ENCODE measurements around the gene BRAF.
"Not testable (repeated sequence)": the region's sequence is repeated elsewhere in the genome, so short reads cannot be mapped to it uniquely, and the experiment has no call there.

BRAF gene

DNA sequence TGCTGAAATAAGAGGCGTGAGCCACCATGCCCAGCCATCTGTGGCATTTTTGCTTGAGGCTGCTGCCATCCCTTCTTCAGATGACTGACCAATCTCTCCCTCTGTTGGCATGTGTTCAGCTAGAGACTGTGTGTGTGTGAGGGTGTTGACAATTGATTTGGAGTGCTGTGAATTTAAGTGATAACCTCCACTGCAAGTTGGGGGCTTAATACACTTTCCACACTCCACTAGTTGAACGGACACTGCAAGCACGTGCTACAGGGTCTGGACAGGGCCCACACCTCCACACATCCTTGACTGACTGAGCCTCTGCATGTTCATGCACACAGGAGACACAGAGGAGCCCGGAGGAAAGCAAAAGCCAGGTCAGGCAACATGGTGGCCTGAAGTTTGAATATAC, 51.3 kb downstream of the BRAF start:
- DNase-seq, result no peak

- no peak for DNase-seq
These were observed 54.7 kb downstream of the BRAF start for GRCh38 chr7:140870003-140870402.

GRCh38 chr7:140869430-140869829, 55.3 kb downstream of the BRAF start:
- no peak for DNase-seq

GRCh38 chr7:140867467-140868462, 57.0 kb downstream of the BRAF start:
- DNase-seq, result no peak

DNA sequence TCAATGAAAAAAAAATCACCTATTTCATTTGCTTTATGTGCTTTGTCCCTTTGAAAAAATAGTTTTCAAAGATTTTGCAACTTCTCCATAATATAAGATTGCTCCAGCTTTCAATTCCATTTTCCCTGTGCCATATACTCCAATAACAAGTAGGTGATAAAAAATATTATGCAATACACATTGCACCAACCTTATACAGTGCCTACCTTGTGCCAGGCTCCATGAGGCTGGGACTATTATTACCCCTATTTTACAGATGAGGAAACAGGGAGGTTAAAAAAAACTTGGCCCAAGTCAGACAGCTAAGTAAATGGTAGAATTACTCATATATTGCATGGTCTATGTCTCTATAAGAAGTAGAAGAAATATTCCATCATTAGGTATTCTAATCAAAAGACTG, 57.8 kb downstream of the BRAF start:
- no peak for DNase-seq

DNA sequence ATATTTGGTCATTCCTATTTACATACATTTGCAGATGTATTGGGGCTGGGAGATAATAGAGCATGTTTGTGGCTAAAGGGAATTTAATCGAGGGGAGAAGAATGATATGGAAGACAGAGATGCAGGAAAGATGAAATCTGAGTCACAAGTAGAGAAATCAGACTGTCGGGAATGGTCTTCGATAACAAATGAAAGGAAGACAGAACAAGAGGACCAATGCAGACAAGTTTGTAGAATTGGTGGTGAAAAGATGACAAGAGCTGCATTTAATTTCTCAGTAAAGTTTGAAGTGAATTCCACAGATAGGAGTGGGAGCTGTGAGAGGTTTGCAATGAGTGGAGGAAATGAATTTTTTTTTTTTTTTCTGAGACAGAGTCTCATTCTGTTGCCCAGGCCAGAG, 60.0 kb downstream of the BRAF start:
- no peak for DNase-seq

- DNase-seq, result no peak
These were observed 60.9 kb downstream of the BRAF start for GRCh38 chr7:140863867-140864266.

- DNase-seq, result no peak
These were observed 61.5 kb downstream of the BRAF start for GRCh38 chr7:140863184-140863583.

- peak; percentile 8 for DNase-seq
These were observed 67.7 kb downstream of the BRAF start for GRCh38 chr7:140857048-140857447.

- DNase-seq, result no peak
These were observed 83.5 kb downstream of the BRAF start for GRCh38 chr7:140841166-140841715.

GRCh38 chr7:140831724-140832123, 93.0 kb downstream of the BRAF start:
- no peak for DNase-seq

DNA sequence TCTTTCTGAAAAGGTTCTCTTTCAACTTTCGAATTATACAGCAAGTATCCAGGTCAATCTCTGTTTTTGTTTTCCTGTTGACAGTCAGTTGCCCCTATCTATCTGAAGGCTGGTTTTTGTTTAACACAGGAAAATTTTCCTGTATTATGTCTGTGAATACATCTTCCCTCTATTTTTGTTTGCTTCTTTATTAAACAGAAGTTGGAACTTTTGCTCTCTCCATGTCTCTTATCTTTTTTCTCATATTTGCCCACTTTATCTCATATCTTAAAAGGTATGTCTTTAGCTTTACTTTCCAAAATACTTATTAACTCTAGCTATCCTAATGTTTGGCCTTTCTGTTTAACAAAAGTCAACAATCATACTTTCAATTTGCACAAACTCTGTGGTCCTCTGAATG, 95.0 kb downstream of the BRAF start:
- no peak for DNase-seq

- DNase-seq, result no peak
These were observed 96.0 kb downstream of the BRAF start for GRCh38 chr7:140828741-140829140.

GRCh38 chr7:140817383-140817782, 107.3 kb downstream of the BRAF start:
- DNase-seq, result not testable (repeated sequence)

GRCh38 chr7:140810830-140811556, 113.7 kb downstream of the BRAF start:
- DNase-seq, result peak; percentile 44

GRCh38 chr7:140810385-140810784, 114.3 kb downstream of the BRAF start:
- no peak for DNase-seq

DNA sequence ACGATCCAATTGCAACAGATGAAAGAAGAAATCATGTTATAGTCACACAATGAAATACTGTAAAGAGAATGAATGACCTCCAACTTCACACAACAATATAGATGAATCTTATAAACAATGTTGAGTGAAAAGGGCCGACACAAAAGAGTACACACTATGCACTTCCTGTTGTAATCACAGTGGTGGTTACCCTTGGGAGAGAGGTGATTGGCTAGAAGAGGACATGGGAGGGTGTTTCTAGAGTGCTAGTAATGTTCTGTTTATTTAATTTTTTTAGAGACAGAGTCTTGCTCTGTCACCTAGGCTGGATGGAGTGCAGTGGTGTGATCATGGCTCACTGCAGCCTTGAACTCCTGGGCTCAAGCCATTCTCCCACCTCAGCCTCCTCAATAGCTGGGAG, 145.8 kb downstream of the BRAF start:
- no peak for DNase-seq

DNA sequence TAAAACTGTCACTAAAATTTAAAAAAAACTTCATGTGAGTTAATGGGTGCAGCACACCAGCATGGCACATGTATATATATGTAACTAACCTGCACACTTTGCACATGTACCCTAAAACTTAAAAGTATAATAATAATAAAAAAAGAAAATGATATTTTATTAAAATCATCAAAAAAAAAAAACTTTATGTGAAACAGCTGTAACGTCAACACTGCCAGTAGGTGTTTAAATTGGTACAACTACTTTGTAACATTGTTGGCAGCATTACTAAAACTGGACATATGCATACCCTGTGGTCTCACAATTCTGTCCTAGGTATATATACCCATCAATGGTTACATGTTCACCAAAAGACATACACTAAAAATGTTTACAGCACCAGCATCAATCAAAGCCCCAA, 146.2 kb downstream of the BRAF start:
- DNase-seq, result no peak

GRCh38 chr7:140774371-140774770, 150.4 kb downstream of the BRAF start:
- no peak for DNase-seq

GRCh38 chr7:140773104-140773503, 151.6 kb downstream of the BRAF start:
- no peak for DNase-seq

- DNase-seq, result no peak
These were observed 152.9 kb downstream of the BRAF start for GRCh38 chr7:140771826-140772225.

DNA sequence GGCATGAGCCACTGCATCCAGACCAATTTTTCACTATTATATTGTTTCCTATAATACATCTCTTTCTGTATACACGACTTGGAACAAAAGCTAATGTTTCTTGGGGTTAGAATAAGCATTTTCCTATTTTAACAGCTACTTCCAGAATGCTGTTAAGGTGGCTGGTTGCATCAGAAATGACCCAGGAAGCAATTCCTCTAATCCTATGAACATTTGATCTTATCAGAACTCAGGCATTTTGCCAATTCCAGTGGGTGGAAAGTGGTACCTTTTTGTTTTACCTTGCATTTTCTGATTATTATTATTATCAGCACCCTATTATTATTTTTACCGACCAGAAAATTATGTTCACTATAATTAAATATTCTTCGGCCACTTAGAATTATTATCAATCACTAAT, 154.9 kb downstream of the BRAF start:
- DNase-seq, result no peak

DNA sequence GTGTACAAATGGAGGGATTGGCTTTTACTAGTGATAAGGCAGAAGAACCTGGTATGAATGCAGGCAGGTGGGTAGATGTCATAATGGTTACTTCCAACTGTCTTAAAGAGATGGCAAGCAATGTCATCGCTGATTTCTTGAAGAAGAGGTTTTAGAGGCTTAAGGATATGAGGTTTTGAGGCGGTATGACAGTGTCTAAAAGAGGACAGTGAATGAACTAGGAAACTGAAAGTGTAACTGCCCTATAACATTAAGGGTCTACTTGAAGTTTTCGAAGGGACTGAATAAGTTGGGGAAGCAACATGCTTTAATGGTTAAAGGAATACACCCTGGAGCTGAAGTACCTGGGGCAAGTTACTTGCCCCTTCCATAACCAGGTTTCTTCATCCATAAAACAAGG, 157.3 kb downstream of the BRAF start:
- no peak for DNase-seq

- not testable (repeated sequence) for DNase-seq
These were observed 159.3 kb downstream of the BRAF start for GRCh38 chr7:140765441-140765840.

Measured in DMS79 treated with DMSO at 0.1 percent for 48 hours (cell line).